ENCODE measurements around the gene VPS8. TPM values are rescaled to one million over a fixed set of nuclear protein-coding genes. Genes with fewer than 3 reads are reported as not detected.

VPS8 gene
- total and polyA plus RNA-seq, 9 of the 15 experiments (the other 6 are each of a cell fraction or from before 2014, with no cell fraction given), result 7.2 to 41.0 (median 28.3) TPM

DNA sequence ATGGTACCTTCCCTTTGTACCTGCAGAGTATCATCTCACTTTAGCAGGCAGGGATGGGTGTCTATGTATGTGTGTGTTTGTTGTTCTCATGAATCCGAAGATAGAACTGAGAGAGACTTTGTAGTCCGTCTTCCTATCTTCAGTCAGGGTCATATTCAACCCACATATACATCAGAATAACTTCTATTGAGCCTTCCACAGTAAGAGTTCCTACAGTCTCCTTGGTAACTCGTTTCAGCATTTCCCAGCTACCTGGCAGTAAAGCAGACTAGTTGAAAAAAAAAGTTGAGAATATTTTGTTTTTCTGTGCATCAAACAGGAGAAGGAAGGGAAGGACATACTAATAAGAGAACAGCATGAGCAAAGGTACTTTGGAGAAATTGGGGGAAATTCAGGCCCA is 106.8 kb downstream of the VPS8 start (continued):
- TF ChIP-seq, protein P1, sequence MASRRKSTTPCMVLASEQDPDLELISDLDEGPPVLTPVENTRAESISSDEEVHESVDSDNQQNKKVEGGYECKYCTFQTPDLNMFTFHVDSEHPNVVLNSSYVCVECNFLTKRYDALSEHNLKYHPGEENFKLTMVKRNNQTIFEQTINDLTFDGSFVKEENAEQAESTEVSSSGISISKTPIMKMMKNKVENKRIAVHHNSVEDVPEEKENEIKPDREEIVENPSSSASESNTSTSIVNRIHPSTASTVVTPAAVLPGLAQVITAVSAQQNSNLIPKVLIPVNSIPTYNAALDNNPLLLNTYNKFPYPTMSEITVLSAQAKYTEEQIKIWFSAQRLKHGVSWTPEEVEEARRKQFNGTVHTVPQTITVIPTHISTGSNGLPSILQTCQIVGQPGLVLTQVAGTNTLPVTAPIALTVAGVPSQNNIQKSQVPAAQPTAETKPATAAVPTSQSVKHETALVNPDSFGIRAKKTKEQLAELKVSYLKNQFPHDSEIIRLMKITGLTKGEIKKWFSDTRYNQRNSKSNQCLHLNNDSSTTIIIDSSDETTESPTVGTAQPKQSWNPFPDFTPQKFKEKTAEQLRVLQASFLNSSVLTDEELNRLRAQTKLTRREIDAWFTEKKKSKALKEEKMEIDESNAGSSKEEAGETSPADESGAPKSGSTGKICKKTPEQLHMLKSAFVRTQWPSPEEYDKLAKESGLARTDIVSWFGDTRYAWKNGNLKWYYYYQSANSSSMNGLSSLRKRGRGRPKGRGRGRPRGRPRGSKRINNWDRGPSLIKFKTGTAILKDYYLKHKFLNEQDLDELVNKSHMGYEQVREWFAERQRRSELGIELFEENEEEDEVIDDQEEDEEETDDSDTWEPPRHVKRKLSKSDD (conservative IDR thresholded peaks at IDR 0.05; ENCODE audit: low read length), result no peak
- TF ChIP-seq ZSCAN29 (IDR thresholded peaks at IDR 0.05), result no peak
- no peak for TF ChIP-seq EP400 (IDR thresholded peaks at IDR 0.05)
- no peak for TF ChIP-seq FOXK2 (conservative IDR thresholded peaks at IDR 0.05 in 1 of 2, IDR thresholded peaks at IDR 0.05 in 1 of 2; ENCODE audit: low read depth in 2 of 2)

DNA sequence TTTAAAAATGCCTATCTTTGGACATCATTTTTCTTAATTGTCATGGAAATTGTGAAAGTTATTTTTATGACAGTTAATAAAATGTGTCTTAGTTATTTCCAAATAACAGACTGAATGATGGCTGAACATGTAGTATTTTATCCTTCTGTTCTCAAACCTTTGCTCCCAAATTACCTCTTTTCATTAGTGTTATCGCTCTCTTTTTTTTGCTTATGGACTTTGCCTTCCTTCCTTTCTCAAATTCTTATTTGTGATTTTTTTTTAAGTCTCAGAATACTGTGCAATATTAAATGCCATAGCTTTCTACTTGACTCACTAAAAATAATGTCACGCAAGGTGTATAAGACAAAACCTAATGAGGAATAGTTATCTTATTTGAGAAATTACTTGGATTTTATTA is 107.7 kb downstream of the VPS8 start:
- H2AFZ ChIP-seq (ENCODE audit: low read depth, low read length), result no peak overlapping the region
- ChIA-PET POLR2A (interaction anchor here (0.6 to 0.9 kb wide), 2 partner anchors 8 kb away, joined by 3 read pairs; no protein-coding TSS in a partner anchor), CTCF (ENCODE audit: low intra/inter-chr PET ratio) (no interaction called here)
- no peaks in the 10 kb centered on the region for H4K20me1 ChIP-seq (replicated peaks; ENCODE audit: control insufficient read depth, insufficient read depth, low read length)
- DNase-seq (ENCODE audit: extremely low read depth in 1 of 4, low spot score in 3 of 4), result no peak
- no peak for ATAC-seq
- no peak for FAIRE-seq
- H3K36me3 ChIP-seq (ENCODE audit: control insufficient read depth, insufficient read depth, low read length), result peaks cover 17% of the 10 kb centered on the region
- in situ Hi-C loops (cut with MboI) (no loop called here), intact Hi-C loops (cut with micrococcal nuclease) (no loop called here)
- H3K4me1 ChIP-seq (replicated peaks in 1 of 2; ENCODE audit: control insufficient read depth in 2 of 2, insufficient read depth in 2 of 2, low read length in 2 of 2), result peaks cover 0 to 2% of the 10 kb centered on the region in 2 experiments; a peak in 2 of 5 replicates
- H3K27me3 ChIP-seq (ENCODE audit: control insufficient read depth in 2 of 2, insufficient read depth in 2 of 2, low read length in 2 of 2), result no peaks in the 10 kb centered on the region
- H3K9me1 ChIP-seq (ENCODE audit: control insufficient read depth, insufficient read depth, low read length), result no peaks in the 10 kb centered on the region
- WGBS (ENCODE audit: insufficient coverage, low coverage, missing lambda C conversion rate), result 90% methylated on average over 2 of the region's 2 CpGs
- H3K79me2 ChIP-seq (ENCODE audit: control insufficient read depth, insufficient read depth, low read length), result no peaks in the 10 kb centered on the region
- no peaks in the 10 kb centered on the region for H3K9me3 ChIP-seq (replicated peaks; ENCODE audit: control insufficient read depth, insufficient read depth, low read depth, low read length)
- H3K4me2 ChIP-seq (ENCODE audit: insufficient read depth, low read length), result no peak overlapping the region
- no peak overlapping the region for H3K4me3 ChIP-seq
- H3K27ac ChIP-seq (ENCODE audit: extremely low read depth, low read depth, low read length), result no peak overlapping the region
- no TSS peak for BruUV-seq (replicated peaks)
- H3K9ac ChIP-seq (ENCODE audit: insufficient read depth in 1 of 2, low read depth in 2 of 2, low read length in 2 of 2), result no peak overlapping the region
- TF ChIP-seq, protein P2, sequence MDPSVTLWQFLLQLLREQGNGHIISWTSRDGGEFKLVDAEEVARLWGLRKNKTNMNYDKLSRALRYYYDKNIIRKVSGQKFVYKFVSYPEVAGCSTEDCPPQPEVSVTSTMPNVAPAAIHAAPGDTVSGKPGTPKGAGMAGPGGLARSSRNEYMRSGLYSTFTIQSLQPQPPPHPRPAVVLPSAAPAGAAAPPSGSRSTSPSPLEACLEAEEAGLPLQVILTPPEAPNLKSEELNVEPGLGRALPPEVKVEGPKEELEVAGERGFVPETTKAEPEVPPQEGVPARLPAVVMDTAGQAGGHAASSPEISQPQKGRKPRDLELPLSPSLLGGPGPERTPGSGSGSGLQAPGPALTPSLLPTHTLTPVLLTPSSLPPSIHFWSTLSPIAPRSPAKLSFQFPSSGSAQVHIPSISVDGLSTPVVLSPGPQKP (CRISPR knock-in tag; IDR thresholded peaks at IDR 0.05), result no peak
- TF ChIP-seq, protein P3, sequence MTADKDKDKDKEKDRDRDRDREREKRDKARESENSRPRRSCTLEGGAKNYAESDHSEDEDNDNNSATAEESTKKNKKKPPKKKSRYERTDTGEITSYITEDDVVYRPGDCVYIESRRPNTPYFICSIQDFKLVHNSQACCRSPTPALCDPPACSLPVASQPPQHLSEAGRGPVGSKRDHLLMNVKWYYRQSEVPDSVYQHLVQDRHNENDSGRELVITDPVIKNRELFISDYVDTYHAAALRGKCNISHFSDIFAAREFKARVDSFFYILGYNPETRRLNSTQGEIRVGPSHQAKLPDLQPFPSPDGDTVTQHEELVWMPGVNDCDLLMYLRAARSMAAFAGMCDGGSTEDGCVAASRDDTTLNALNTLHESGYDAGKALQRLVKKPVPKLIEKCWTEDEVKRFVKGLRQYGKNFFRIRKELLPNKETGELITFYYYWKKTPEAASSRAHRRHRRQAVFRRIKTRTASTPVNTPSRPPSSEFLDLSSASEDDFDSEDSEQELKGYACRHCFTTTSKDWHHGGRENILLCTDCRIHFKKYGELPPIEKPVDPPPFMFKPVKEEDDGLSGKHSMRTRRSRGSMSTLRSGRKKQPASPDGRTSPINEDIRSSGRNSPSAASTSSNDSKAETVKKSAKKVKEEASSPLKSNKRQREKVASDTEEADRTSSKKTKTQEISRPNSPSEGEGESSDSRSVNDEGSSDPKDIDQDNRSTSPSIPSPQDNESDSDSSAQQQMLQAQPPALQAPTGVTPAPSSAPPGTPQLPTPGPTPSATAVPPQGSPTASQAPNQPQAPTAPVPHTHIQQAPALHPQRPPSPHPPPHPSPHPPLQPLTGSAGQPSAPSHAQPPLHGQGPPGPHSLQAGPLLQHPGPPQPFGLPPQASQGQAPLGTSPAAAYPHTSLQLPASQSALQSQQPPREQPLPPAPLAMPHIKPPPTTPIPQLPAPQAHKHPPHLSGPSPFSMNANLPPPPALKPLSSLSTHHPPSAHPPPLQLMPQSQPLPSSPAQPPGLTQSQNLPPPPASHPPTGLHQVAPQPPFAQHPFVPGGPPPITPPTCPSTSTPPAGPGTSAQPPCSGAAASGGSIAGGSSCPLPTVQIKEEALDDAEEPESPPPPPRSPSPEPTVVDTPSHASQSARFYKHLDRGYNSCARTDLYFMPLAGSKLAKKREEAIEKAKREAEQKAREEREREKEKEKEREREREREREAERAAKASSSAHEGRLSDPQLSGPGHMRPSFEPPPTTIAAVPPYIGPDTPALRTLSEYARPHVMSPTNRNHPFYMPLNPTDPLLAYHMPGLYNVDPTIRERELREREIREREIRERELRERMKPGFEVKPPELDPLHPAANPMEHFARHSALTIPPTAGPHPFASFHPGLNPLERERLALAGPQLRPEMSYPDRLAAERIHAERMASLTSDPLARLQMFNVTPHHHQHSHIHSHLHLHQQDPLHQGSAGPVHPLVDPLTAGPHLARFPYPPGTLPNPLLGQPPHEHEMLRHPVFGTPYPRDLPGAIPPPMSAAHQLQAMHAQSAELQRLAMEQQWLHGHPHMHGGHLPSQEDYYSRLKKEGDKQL (CRISPR knock-in tag; IDR thresholded peaks at IDR 0.05; ENCODE audit: borderline replicate concordance), result no peak
- TF ChIP-seq ZNF696 (CRISPR knock-in tag; conservative IDR thresholded peaks at IDR 0.05) (no peak), TCF3 (CRISPR knock-in tag; IDR thresholded peaks at IDR 0.05) (no peak)
- TF ChIP-seq, protein P4, sequence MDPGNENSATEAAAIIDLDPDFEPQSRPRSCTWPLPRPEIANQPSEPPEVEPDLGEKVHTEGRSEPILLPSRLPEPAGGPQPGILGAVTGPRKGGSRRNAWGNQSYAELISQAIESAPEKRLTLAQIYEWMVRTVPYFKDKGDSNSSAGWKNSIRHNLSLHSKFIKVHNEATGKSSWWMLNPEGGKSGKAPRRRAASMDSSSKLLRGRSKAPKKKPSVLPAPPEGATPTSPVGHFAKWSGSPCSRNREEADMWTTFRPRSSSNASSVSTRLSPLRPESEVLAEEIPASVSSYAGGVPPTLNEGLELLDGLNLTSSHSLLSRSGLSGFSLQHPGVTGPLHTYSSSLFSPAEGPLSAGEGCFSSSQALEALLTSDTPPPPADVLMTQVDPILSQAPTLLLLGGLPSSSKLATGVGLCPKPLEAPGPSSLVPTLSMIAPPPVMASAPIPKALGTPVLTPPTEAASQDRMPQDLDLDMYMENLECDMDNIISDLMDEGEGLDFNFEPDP (CRISPR knock-in tag; IDR thresholded peaks at IDR 0.05), result no peak

All from K562 (cell line).